HCT116 (cell line): Measurements from ENCODE around the gene TAGLN3. TPM values are rescaled to one million over a fixed set of nuclear protein-coding genes. Genes with fewer than 3 reads are reported as not detected.

Source experiments
- ATAC-seq: fragments of 200-7000 bp; cut with Tn5 transposase; 2 replicates; pipeline ENCODE4 v1.9.1; 2020; ENCODE audit warnings: mild to moderate bottlenecking, moderate library complexity
- BruUV-seq: library from RNA; stranded (reverse); fragments of 400-500 nt; replicated peaks from 2 replicates; lab custom pipeline; 2021; lab: Mats Ljungman, UMichigan
- CTCF ChIA-PET: fragments of 300-600 bp; sonication (Branson Sonifier 250); formaldehyde crosslinking; loops from one replicate; lab custom pipeline; 2021; ENCODE audit warnings: antibody characterized with exemption; lab: Charles Lee
- POLR2A ChIA-PET: fragments of 300-600, 350-600 bp; sonication (Branson Sonifier 250); formaldehyde crosslinking; loops from one replicate; lab custom pipeline; 2021; ENCODE audit warnings: antibody characterized with exemption; lab: Charles Lee
- RAD21 ChIA-PET, 2 experiments: fragments of 300-600 bp; sonication (Branson Sonifier 250); formaldehyde crosslinking; loops; one replicate each; lab custom pipeline; 2023; ENCODE audit warnings: low total read pairs in 2 of 2; ENCODE audit not compliant: uncharacterized antibody in 2 of 2, unreplicated experiment in 2 of 2, low non-redundant PET in 1 of 2; lab: Charles Lee
- DNase-seq: peaks from one replicate; pipeline ENCODE4 v3.0.0-alpha.2; 2010; ENCODE audit warnings: low read depth, low spot score
- H2AFZ ChIP-seq: fragments of 200-600 bp; shearing (Covaris generic), sonication (generic); 2 replicates; pipeline ENCODE4 v1.6.1; 2017; ENCODE audit warnings: low read depth, mixed run types, mixed read lengths, antibody characterized with exemption, low read length; ENCODE audit not compliant: poor library complexity, severe bottlenecking
- H3K27ac ChIP-seq: 2 replicates; pipeline ENCODE4 v1.5.1; 2012; ENCODE audit warnings: low read depth, low read length
- H3K27me3 ChIP-seq: fragments of 200-600 bp; sonication (generic); 2 replicates; pipeline ENCODE4 v1.6.1; 2016; ENCODE audit warnings: mixed run types, low read length, mixed read lengths; ENCODE audit not compliant: insufficient read depth
- H3K36me3 ChIP-seq, 2 experiments: fragments of 200-500 bp in 1 of 2; fragments of 200-600 bp in 1 of 2; sonication (Bioruptor generic) in 1 of 2; sonication (generic) in 1 of 2; 2 replicates each; pipeline versions ENCODE4 v1.5.1 to v1.6.1; 2014 to 2016; ENCODE audit warnings: low read length in 2 of 2, inconsistent platforms in 1 of 2, mixed read lengths in 1 of 2, mixed run types in 1 of 2; ENCODE audit not compliant: insufficient read depth in 2 of 2, control insufficient read depth in 1 of 2
- H3K4me1 ChIP-seq, 2 experiments: fragments of 200-600 bp in 1 of 2; sonication (generic) in 1 of 2; 2 replicates each; pipeline versions ENCODE4 v1.5.1 to v1.6.1; 2012 to 2017; ENCODE audit warnings: low read length in 2 of 2, inconsistent platforms in 1 of 2, mild to moderate bottlenecking in 1 of 2, mixed read lengths in 1 of 2, mixed run types in 1 of 2, moderate library complexity in 1 of 2; ENCODE audit not compliant: insufficient read depth in 2 of 2, control insufficient read depth in 1 of 2
- H3K4me2 ChIP-seq: fragments of 200-600 bp; sonication (generic); 2 replicates; pipeline ENCODE4 v1.6.1; 2017; ENCODE audit warnings: mixed run types, low read length, mixed read lengths
- H3K4me3 ChIP-seq, 2 experiments: fragments of 200-600 bp in 1 of 2; sonication (generic) in 1 of 2; replicated peaks in 1 of 2; 2 replicates each; pipeline ENCODE4 v1.5.1; 2011 to 2016; ENCODE audit warnings: low read length in 2 of 2, control low read depth in 1 of 2, low read depth in 1 of 2, mild to moderate bottlenecking in 1 of 2, mixed read lengths in 1 of 2, mixed run types in 1 of 2
- H3K79me2 ChIP-seq: fragments of 200-600 bp; sonication (generic); 2 replicates; pipeline ENCODE4 v1.6.1; 2017; ENCODE audit warnings: mild to moderate bottlenecking, mixed run types, low read length, moderate library complexity, mixed read lengths; ENCODE audit not compliant: insufficient read depth
- H3K9ac ChIP-seq: fragments of 200-600 bp; sonication (generic); 2 replicates; pipeline ENCODE4 v1.6.1; 2016; ENCODE audit warnings: low read length, mixed read lengths
- H3K9me2 ChIP-seq: fragments of 200-600 bp; sonication (generic), shearing (Covaris generic); 2 replicates; pipeline ENCODE4 v1.6.1; 2017; ENCODE audit warnings: mixed run types, mild to moderate bottlenecking, moderate library complexity; ENCODE audit not compliant: insufficient read depth
- H3K9me3 ChIP-seq, 2 experiments: fragments of 200-500 bp in 1 of 2; fragments of 200-600 bp in 1 of 2; sonication (Bioruptor generic) in 1 of 2; sonication (generic) in 1 of 2; 2 replicates each; pipeline ENCODE4 v1.6.1; 2014 to 2017; ENCODE audit warnings: low read length in 2 of 2, mixed read lengths in 2 of 2, inconsistent platforms in 1 of 2, low read depth in 1 of 2, mild to moderate bottlenecking in 1 of 2, mixed run types in 1 of 2, moderate library complexity in 1 of 2; ENCODE audit not compliant: control insufficient read depth in 1 of 2, insufficient read depth in 1 of 2
- H4K20me1 ChIP-seq: fragments of 200-600 bp; sonication (generic), shearing (Covaris generic); 2 replicates; pipeline ENCODE4 v1.6.1; 2017; ENCODE audit warnings: mixed run types, mild to moderate bottlenecking, moderate library complexity; ENCODE audit not compliant: insufficient read depth
- CBX3 ChIP-seq: IDR thresholded peaks from 2 replicates; pipeline ENCODE4 v1.6.1; 2012; ENCODE audit warnings: low read depth
- CEBPB ChIP-seq: IDR thresholded peaks from 2 replicates; pipeline ENCODE4 v1.6.1; 2012; ENCODE audit warnings: low read depth
- EZH2 ChIP-seq: fragments of 200-600 bp; sonication (generic); IDR thresholded peaks from 2 replicates; pipeline ENCODE4 v1.6.1; 2017; ENCODE audit warnings: antibody characterized with exemption, mixed run types
- EZH2phosphoT487 ChIP-seq: fragments of 200-600 bp; IDR thresholded peaks from 2 replicates; pipeline ENCODE4 v1.6.1; 2018; ENCODE audit warnings: antibody characterized with exemption, borderline replicate concordance
- FOSL1 ChIP-seq: IDR thresholded peaks from 2 replicates; pipeline ENCODE4 v1.6.1; 2012; ENCODE audit warnings: low read depth
- JUND ChIP-seq: IDR thresholded peaks from 2 replicates; pipeline ENCODE4 v1.6.1; 2012
- RAD21 ChIP-seq: IDR thresholded peaks from 2 replicates; pipeline ENCODE4 v1.6.1; 2012; ENCODE audit warnings: low read depth, mild to moderate bottlenecking
- SIN3A ChIP-seq: IDR thresholded peaks from 2 replicates; pipeline ENCODE4 v1.6.1; 2012; ENCODE audit warnings: low read depth
- SRF ChIP-seq: IDR thresholded peaks from 2 replicates; pipeline ENCODE4 v1.6.1; 2012; ENCODE audit warnings: low read depth
- TCF7L2 ChIP-seq: IDR thresholded peaks from 2 replicates; pipeline ENCODE4 v1.7.0; 2011; ENCODE audit warnings: borderline replicate concordance, inconsistent platforms; ENCODE audit not compliant: insufficient read depth, insufficient read length; ENCODE audit errors: extremely low read depth
- YY1 ChIP-seq: IDR thresholded peaks from 2 replicates; pipeline ENCODE4 v1.6.1; 2011; ENCODE audit warnings: low read length, low read depth, moderate library complexity, mild to moderate bottlenecking; ENCODE audit not compliant: insufficient replicate concordance; ENCODE audit errors: extremely low read depth
- ZBTB33 ChIP-seq: IDR thresholded peaks from 2 replicates; pipeline ENCODE4 v1.6.1; 2011; ENCODE audit warnings: mild to moderate bottlenecking, low read length, moderate library complexity; ENCODE audit not compliant: insufficient replicate concordance; ENCODE audit errors: extremely low read depth
- ZNF274 ChIP-seq: fragments of 200-500 bp; sonication (Bioruptor generic); IDR thresholded peaks from 2 replicates; pipeline ENCODE4 v1.6.1; 2014; ENCODE audit warnings: mild to moderate bottlenecking, low read depth, low read length, inconsistent platforms
- intact Hi-C: fragments of 100-400 bp; cut with micrococcal nuclease; formaldehyde crosslinking; loops from 2 replicates; pipeline ENCODE4 v1.10.0; 2022
- total RNA-seq: library from RNA; stranded (reverse); gene quantifications from one replicate; pipeline ENCODE4 v1.2.1, GENCODE V29; 2021; ENCODE audit not compliant: unreplicated experiment
- TF ChIP-seq, protein P1 (sequence below), 3 experiments: fragments of 200-600 bp in 1 of 3; sonication (generic) in 1 of 3; IDR thresholded peaks in 2 of 3; conservative IDR thresholded peaks in 1 of 3; 2 replicates each; pipeline ENCODE4 v1.5.1; 2012 to 2017; ENCODE audit warnings: low read depth in 2 of 3, low read length in 2 of 3, antibody characterized with exemption in 1 of 3, borderline replicate concordance in 1 of 3, control low read depth in 1 of 3, mild to moderate bottlenecking in 1 of 3, mixed read lengths in 1 of 3, mixed run types in 1 of 3, moderate library complexity in 1 of 3; ENCODE audit not compliant: insufficient read depth in 1 of 3

The TAGLN3 gene
- total RNA-seq, 1 experiment from 2014 or later: 0.64 TPM

- Histone ChIP-seq H3K4me2 (no peak overlapping the region), H3K27ac (no peak overlapping the region), H3K9me3 (no peaks in the 10 kb centered on the region), H3K36me3 (no peaks in the 10 kb centered on the region), H3K4me3 (no peak overlapping the region)
- no peak for DNase-seq
- BruUV-seq: no TSS peak
- no peak for ATAC-seq
- TF ChIP-seq EZH2phosphoT487: no peak
- no peak for TF ChIP-seq JUND
- TF ChIP-seq CEBPB: no peak
- TF ChIP-seq YY1: no peak
- TF ChIP-seq ZNF274: no peak
- TF ChIP-seq FOSL1: no peak
- no peak for TF ChIP-seq CBX3
- TF ChIP-seq, all 23 proteins: peak for 0
- POLR2A ChIA-PET: interaction anchor here (1.3 kb wide), 1 partner anchor 176 kb away, joined by 3 read pairs; no protein-coding TSS in a partner anchor
- H4K20me1 ChIP-seq: no peaks in the 10 kb centered on the region
- H3K27me3 ChIP-seq: no peaks in the 10 kb centered on the region
- no peak overlapping the region for H3K9ac ChIP-seq
- peaks cover 0 to 16% of the 10 kb centered on the region in 2 experiments; a peak in 2 of 4 replicates for H3K4me1 ChIP-seq
- H3K79me2 ChIP-seq: no peaks in the 10 kb centered on the region
- CTCF ChIA-PET: no interaction called here
- H2AFZ ChIP-seq: no peak overlapping the region
- RAD21 ChIA-PET: no interaction called here
- intact Hi-C loops: no loop called here
- H3K9me2 ChIP-seq: no peaks in the 10 kb centered on the region
These were observed 50.2 kb downstream of the TAGLN3 start for GRCh38 chr3:112048911-112049310.

- H2AFZ ChIP-seq: no peak overlapping the region
- DNase-seq: no peak
- no peaks in the 10 kb centered on the region for H3K9me2 ChIP-seq
- no peak for TF ChIP-seq ZBTB33
- TF ChIP-seq ZNF274: no peak
- TF ChIP-seq, protein P1, sequence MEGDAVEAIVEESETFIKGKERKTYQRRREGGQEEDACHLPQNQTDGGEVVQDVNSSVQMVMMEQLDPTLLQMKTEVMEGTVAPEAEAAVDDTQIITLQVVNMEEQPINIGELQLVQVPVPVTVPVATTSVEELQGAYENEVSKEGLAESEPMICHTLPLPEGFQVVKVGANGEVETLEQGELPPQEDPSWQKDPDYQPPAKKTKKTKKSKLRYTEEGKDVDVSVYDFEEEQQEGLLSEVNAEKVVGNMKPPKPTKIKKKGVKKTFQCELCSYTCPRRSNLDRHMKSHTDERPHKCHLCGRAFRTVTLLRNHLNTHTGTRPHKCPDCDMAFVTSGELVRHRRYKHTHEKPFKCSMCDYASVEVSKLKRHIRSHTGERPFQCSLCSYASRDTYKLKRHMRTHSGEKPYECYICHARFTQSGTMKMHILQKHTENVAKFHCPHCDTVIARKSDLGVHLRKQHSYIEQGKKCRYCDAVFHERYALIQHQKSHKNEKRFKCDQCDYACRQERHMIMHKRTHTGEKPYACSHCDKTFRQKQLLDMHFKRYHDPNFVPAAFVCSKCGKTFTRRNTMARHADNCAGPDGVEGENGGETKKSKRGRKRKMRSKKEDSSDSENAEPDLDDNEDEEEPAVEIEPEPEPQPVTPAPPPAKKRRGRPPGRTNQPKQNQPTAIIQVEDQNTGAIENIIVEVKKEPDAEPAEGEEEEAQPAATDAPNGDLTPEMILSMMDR (IDR thresholded peaks at IDR 0.05 in 2 of 3, conservative IDR thresholded peaks at IDR 0.05 in 1 of 3; ENCODE audit: borderline replicate concordance in 1 of 3, insufficient read depth in 1 of 3, low read depth in 2 of 3, low read length in 2 of 3): no peak
- no peak for TF ChIP-seq TCF7L2
- no peak for TF ChIP-seq EZH2
- TF ChIP-seq SRF: no peak
- no peak for TF ChIP-seq JUND
- no peak for TF ChIP-seq SIN3A
- no peak for TF ChIP-seq RAD21
- ChIA-PET CTCF (interaction anchor here (0.9 to 2.3 kb wide), 3 partner anchors 10 to 39 kb away, joined by 3 to 17 read pairs (median 4); no protein-coding TSS in a partner anchor), RAD21 (no interaction called here), POLR2A (interaction anchor here (1.4 kb wide), 1 partner anchor 9 kb away, joined by 3 read pairs; no protein-coding TSS in a partner anchor)
- no peaks in the 10 kb centered on the region for H3K27me3 ChIP-seq
- H3K36me3 ChIP-seq: no peaks in the 10 kb centered on the region
- no TSS peak for BruUV-seq
- intact Hi-C loops: no loop called here
- no peak overlapping the region for H3K27ac ChIP-seq
- H3K4me3 ChIP-seq: no peak overlapping the region
- H3K79me2 ChIP-seq: no peaks in the 10 kb centered on the region
- H4K20me1 ChIP-seq: no peaks in the 10 kb centered on the region
- no peak overlapping the region for H3K4me2 ChIP-seq
- no peak for ATAC-seq
- 0 out of 4 replicates have a peak, but pooled peaks cover 0 to 3% of the 10 kb centered on the region in 2 experiments for H3K4me1 ChIP-seq
- H3K9ac ChIP-seq: no peak overlapping the region
- H3K9me3 ChIP-seq: no peaks in the 10 kb centered on the region
These were observed 54.5 kb downstream of the TAGLN3 start for GRCh38 chr3:112053229-112053628.
